Stimulated activated CD8-positive, alpha-beta memory T cell treated with anti-CD3 and anti-CD28 coated beads, Interleukin-7, amount 100 ng/mL, for 48 hours (primary cell): ENCODE results near the gene ZMYM5.
"Not testable (repeated sequence)": the region's sequence is repeated elsewhere in the genome, so short reads cannot be mapped to it uniquely, and the experiment has no call there.

Experiments
- DNase-seq, 2 donors: peaks; one replicate each; pipeline ENCODE4 v3.0.0-alpha.2; 2020; ENCODE audit warnings: low read depth in 1 of 2; ENCODE audit errors: extremely low read depth in 1 of 2

The ZMYM5 gene

GRCh38 chr13:19822673-19823072 lies 40.8 kb downstream of the ZMYM5 start:
- DNase-seq = no peak

- DNase-seq = peak; percentile 6 to 9
Observed at GRCh38 chr13:19818223-19818842, 45.1 kb downstream of the ZMYM5 start.

GRCh38 chr13:19817510-19818158 lies 45.8 kb downstream of the ZMYM5 start:
- no peak for DNase-seq

GRCh38 chr13:19817106-19817505 lies 46.3 kb downstream of the ZMYM5 start:
- DNase-seq = no peak

GRCh38 chr13:19815842-19816241 lies 47.6 kb downstream of the ZMYM5 start:
- DNase-seq = not testable (repeated sequence)

GRCh38 chr13:19810996-19811881 lies 52.2 kb downstream of the ZMYM5 start:
- no peak for DNase-seq

- no peak for DNase-seq
Observed at GRCh38 chr13:19810151-19810550, 53.3 kb downstream of the ZMYM5 start.

GRCh38 chr13:19805765-19806164 lies 57.7 kb downstream of the ZMYM5 start:
- DNase-seq = no peak

- DNase-seq = no peak
Observed at GRCh38 chr13:19795956-19796355, 67.5 kb downstream of the ZMYM5 start.

GRCh38 chr13:19794631-19795030 lies 68.8 kb downstream of the ZMYM5 start:
- no peak for DNase-seq

- no peak for DNase-seq
Observed at GRCh38 chr13:19791953-19792537, 71.4 kb downstream of the ZMYM5 start.

GRCh38 chr13:19782727-19783682 lies 80.4 kb downstream of the ZMYM5 start, which contains the start of gene PSPC1:
TSS of gene PSPC1 (minus strand) at chr13:19782945. CDS start at chr13:19782757, 188 bp downstream.
- peak; percentile 90 to 95 for DNase-seq

- DNase-seq = peak; percentile 11 to 19
Observed at GRCh38 chr13:19782049-19782726, 81.3 kb downstream of the ZMYM5 start.

- no peak for DNase-seq
Observed at GRCh38 chr13:19781526-19781925, 81.9 kb downstream of the ZMYM5 start.

GRCh38 chr13:19780753-19781418 lies 82.6 kb downstream of the ZMYM5 start:
- not testable (repeated sequence) for DNase-seq
